ENCODE measurements around the gene ATOX1. TPM values are rescaled to one million over a fixed set of nuclear protein-coding genes. Genes with fewer than 3 reads are reported as not detected.
"Not testable (repeated sequence)": the region's sequence is repeated elsewhere in the genome, so short reads cannot be mapped to it uniquely, and the experiment has no call there.

The ATOX1 gene
- total RNA-seq, 2 experiments from 2014 or later: 58.2 to 92.5 TPM

DNA sequence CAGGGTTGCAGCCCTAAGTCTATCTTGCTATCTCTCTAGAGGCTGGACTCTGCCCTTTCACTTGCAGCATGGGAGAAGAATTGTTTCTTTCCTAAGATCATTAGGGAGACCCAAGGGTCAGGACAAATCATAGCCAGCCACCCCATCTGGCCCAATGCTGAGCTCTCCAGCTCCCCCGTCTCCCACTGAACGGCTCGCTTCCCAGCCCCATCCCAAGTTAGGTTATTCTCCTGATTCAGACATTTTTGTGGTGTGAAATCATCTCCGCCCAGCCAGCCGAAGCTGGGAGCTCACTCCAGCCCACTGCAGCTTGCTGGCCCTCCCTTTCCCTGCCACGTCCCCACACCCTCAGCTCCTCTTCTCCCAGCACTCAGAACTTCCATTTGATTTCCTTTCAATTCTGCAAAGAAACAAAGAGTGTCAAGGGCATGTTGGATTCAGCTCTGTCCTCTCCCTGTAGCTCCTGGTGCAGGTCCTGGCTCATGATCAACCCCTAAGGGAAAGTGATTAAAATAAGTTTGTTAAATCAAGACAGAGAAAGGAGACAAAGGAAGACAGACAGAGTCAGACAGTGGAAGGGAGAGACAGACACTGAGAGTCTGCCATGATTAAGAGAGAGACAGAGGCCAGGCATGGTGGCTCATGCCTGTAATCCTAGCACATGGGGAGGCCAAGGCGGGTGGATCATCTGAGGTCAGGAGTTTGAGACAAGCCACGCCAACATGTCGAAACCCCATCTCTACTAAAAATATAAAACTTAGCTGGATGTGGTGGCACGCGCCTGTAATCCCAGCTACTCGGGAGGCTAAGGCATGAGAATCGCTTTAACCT is 59.1 kb downstream of the ATOX1 start:
- no TSS peak for BruUV-seq (replicated peaks)
- ChIA-PET CTCF (ENCODE audit: unreplicated experiment) (interaction anchor here (0.7 kb wide), 2 partner anchors 36 to 42 kb away, joined by 3 read pairs; no protein-coding TSS in a partner anchor), POLR2A (interaction anchor here (0.7 to 1.7 kb wide), 6 partner anchors 19 to 549 kb away, joined by 3 to 5 read pairs (median 4); no protein-coding TSS in a partner anchor)
- H3K79me2 ChIP-seq (ENCODE audit: insufficient read depth, low read depth, low read length): no peaks in the 10 kb centered on the region
- intact Hi-C loops (cut with micrococcal nuclease; ENCODE audit: unreplicated experiment): no loop called here
- H3K4me1 ChIP-seq (ENCODE audit: insufficient read depth, low read length, poor library complexity, severe bottlenecking): no peaks in the 10 kb centered on the region
- no peaks in the 10 kb centered on the region for H3K9me3 ChIP-seq (ENCODE audit: low read length)
- no peak overlapping the region for H3K4me2 ChIP-seq (ENCODE audit: low read length)
- no peaks in the 10 kb centered on the region for H4K20me1 ChIP-seq (ENCODE audit: insufficient read depth, low read length)
- H2AFZ ChIP-seq (ENCODE audit: low read length): no peak overlapping the region
- H3K36me3 ChIP-seq (ENCODE audit: insufficient read depth, low read length): no peaks in the 10 kb centered on the region
- no peak for TF ChIP-seq EZH2phosphoT487 (IDR thresholded peaks at IDR 0.05; ENCODE audit: borderline replicate concordance, low read depth, low read length)
- TF ChIP-seq, protein P1, sequence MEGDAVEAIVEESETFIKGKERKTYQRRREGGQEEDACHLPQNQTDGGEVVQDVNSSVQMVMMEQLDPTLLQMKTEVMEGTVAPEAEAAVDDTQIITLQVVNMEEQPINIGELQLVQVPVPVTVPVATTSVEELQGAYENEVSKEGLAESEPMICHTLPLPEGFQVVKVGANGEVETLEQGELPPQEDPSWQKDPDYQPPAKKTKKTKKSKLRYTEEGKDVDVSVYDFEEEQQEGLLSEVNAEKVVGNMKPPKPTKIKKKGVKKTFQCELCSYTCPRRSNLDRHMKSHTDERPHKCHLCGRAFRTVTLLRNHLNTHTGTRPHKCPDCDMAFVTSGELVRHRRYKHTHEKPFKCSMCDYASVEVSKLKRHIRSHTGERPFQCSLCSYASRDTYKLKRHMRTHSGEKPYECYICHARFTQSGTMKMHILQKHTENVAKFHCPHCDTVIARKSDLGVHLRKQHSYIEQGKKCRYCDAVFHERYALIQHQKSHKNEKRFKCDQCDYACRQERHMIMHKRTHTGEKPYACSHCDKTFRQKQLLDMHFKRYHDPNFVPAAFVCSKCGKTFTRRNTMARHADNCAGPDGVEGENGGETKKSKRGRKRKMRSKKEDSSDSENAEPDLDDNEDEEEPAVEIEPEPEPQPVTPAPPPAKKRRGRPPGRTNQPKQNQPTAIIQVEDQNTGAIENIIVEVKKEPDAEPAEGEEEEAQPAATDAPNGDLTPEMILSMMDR (conservative IDR thresholded peaks at IDR 0.05; ENCODE audit: low read length): no peak
- no peaks in the 10 kb centered on the region for H3K9me2 ChIP-seq (ENCODE audit: insufficient read depth, low read length)
- no peak for DNase-seq (ENCODE audit: low spot score)
- no peak overlapping the region for H3K4me3 ChIP-seq (ENCODE audit: low read depth, low read length, poor library complexity, severe bottlenecking)
- H3K27ac ChIP-seq (ENCODE audit: low read depth, low read length, poor library complexity, severe bottlenecking): no peak overlapping the region

DNA sequence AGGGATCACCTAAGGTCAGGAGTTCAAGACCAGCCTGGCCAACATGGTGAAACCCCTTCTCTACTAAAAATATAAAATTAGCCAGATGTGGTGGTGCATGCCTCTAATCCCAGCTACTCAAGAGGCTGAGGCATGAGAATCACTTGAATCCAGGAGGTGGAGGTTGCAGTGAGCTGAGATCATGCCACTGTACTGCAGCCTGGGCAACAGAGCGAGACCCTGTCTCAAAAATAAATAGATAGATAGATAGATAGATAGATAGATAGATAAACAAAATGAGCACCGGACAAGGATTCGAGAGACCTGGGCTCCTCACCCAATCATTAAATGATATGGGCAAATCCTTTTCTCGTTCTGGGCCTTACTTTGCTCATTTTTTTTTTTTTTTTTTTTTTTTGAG is 60.4 kb downstream of the ATOX1 start:
- H3K27ac ChIP-seq (ENCODE audit: low read depth, low read length, poor library complexity, severe bottlenecking); H3K36me3 ChIP-seq (ENCODE audit: insufficient read depth, low read length); intact Hi-C loops (cut with micrococcal nuclease; ENCODE audit: unreplicated experiment); H3K9me2 ChIP-seq (ENCODE audit: insufficient read depth, low read length); H3K9me3 ChIP-seq (ENCODE audit: low read length); H4K20me1 ChIP-seq (ENCODE audit: insufficient read depth, low read length); H3K4me1 ChIP-seq (ENCODE audit: insufficient read depth, low read length, poor library complexity, severe bottlenecking); DNase-seq (ENCODE audit: low spot score); H3K79me2 ChIP-seq (ENCODE audit: insufficient read depth, low read depth, low read length); BruUV-seq (replicated peaks); H2AFZ ChIP-seq (ENCODE audit: low read length); CTCF ChIA-PET (ENCODE audit: unreplicated experiment); H3K4me2 ChIP-seq (ENCODE audit: low read length); H3K4me3 ChIP-seq (ENCODE audit: low read depth, low read length, poor library complexity, severe bottlenecking): not testable (repeated sequence)
- POLR2A ChIA-PET: interaction anchor here (0.7 to 1.7 kb wide), 3 partner anchors 23 to 62 kb away, joined by 5 to 6 read pairs (median 5); no protein-coding TSS in a partner anchor

DNA sequence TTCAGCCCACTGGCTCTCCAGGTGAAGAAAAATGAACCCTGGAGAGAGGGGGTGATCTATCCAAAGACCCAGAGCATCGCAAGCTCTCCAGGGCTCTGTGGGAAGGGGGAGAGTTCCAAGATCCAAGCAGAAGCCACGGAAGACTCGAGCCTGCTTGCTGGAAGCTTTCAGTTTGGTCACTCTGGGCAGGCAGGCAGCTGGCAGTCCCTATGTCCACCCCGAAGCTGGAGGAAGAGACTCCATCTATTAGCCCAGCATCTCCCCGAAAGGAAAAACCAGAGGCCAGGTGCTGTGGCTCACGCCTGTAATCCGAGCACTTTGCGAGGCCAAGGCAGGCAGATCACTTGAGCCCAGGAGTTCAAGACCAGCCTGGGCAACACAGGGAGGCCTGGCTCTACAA is 61.0 kb downstream of the ATOX1 start:
- Histone ChIP-seq H2AFZ (ENCODE audit: low read length) (no peak overlapping the region), H3K4me1 (ENCODE audit: insufficient read depth, low read length, poor library complexity, severe bottlenecking) (no peaks in the 10 kb centered on the region), H3K4me2 (ENCODE audit: low read length) (no peak overlapping the region), H4K20me1 (ENCODE audit: insufficient read depth, low read length) (no peaks in the 10 kb centered on the region), H3K79me2 (ENCODE audit: insufficient read depth, low read depth, low read length) (no peaks in the 10 kb centered on the region), H3K4me3 (ENCODE audit: low read depth, low read length, poor library complexity, severe bottlenecking) (no peak overlapping the region), H3K9me2 (ENCODE audit: insufficient read depth, low read length) (no peaks in the 10 kb centered on the region), H3K9me3 (ENCODE audit: low read length) (no peaks in the 10 kb centered on the region), H3K36me3 (ENCODE audit: insufficient read depth, low read length) (no peaks in the 10 kb centered on the region), H3K27ac (ENCODE audit: low read depth, low read length, poor library complexity, severe bottlenecking) (no peak overlapping the region)
- intact Hi-C loops (cut with micrococcal nuclease; ENCODE audit: unreplicated experiment): no loop called here
- ChIA-PET CTCF (ENCODE audit: unreplicated experiment) (no interaction called here), POLR2A (no interaction called here)
- no TSS peak for BruUV-seq (replicated peaks)
- TF ChIP-seq, protein P1 (conservative IDR thresholded peaks at IDR 0.05; ENCODE audit: low read length): no peak
- TF ChIP-seq EZH2phosphoT487 (IDR thresholded peaks at IDR 0.05; ENCODE audit: borderline replicate concordance, low read depth, low read length): no peak
- no peak for DNase-seq (ENCODE audit: low spot score)

All from OCI-LY7 (cell line).